ENCODE results near the gene PUDP.
"Not testable (repeated sequence)": the region's sequence is repeated elsewhere in the genome, so short reads cannot be mapped to it uniquely, and the experiment has no call there.

Gene PUDP

GRCh38 chrX:7109049-7109531 is 38.9 kb downstream of the PUDP start:
- FAIRE-seq = no peak

GRCh38 chrX:7108030-7108429 is 39.9 kb downstream of the PUDP start:
- FAIRE-seq = no peak

GRCh38 chrX:7106649-7107048 is 41.3 kb downstream of the PUDP start:
- no peak for FAIRE-seq

- no peak for FAIRE-seq
Observed at GRCh38 chrX:7102119-7102518, 45.8 kb downstream of the PUDP start.

- no peak for FAIRE-seq
Observed at GRCh38 chrX:7100022-7100421, 47.9 kb downstream of the PUDP start.

GRCh38 chrX:7095657-7096056 is 52.3 kb downstream of the PUDP start:
- not testable (repeated sequence) for FAIRE-seq

GRCh38 chrX:7093305-7093704 is 54.6 kb downstream of the PUDP start:
- no peak for FAIRE-seq

GRCh38 chrX:7092543-7092942 is 55.4 kb downstream of the PUDP start:
- FAIRE-seq = no peak

- no peak for FAIRE-seq
Observed at GRCh38 chrX:7091923-7092322, 56.0 kb downstream of the PUDP start.

- no peak for FAIRE-seq
Observed at GRCh38 chrX:7090641-7091040, 57.3 kb downstream of the PUDP start.

GRCh38 chrX:7088968-7089615 is 58.9 kb downstream of the PUDP start:
- no peak for FAIRE-seq

GRCh38 chrX:7086384-7086783 is 61.6 kb downstream of the PUDP start:
- no peak for FAIRE-seq

GRCh38 chrX:7085879-7086278 is 62.1 kb downstream of the PUDP start:
- no peak for FAIRE-seq

GRCh38 chrX:7084841-7085240 is 63.1 kb downstream of the PUDP start:
- FAIRE-seq = no peak

GRCh38 chrX:7083468-7084396 is 64.2 kb downstream of the PUDP start:
- FAIRE-seq = no peak

GRCh38 chrX:7083021-7083420 is 64.9 kb downstream of the PUDP start:
- no peak for FAIRE-seq

- no peak for FAIRE-seq
Observed at GRCh38 chrX:7082556-7082955, 65.4 kb downstream of the PUDP start.

GRCh38 chrX:7077241-7078230 is 70.4 kb downstream of the PUDP start:
- FAIRE-seq = no peak

GRCh38 chrX:7076245-7076661 is 71.7 kb downstream of the PUDP start:
- FAIRE-seq = no peak

GRCh38 chrX:7074908-7075204 is 73.1 kb downstream of the PUDP start:
- FAIRE-seq = no peak

- FAIRE-seq = no peak
Observed at GRCh38 chrX:7074148-7074907, 73.6 kb downstream of the PUDP start.

- FAIRE-seq = no peak
Observed at GRCh38 chrX:7073336-7073735, 74.6 kb downstream of the PUDP start.
